NCI-H146 treated with DMSO at 0.1 percent for 48 hours (cell line): Measurements from ENCODE around the gene TTC21A.

Experiments used
- DNase-seq: peaks from one replicate; lab custom pipeline; 2025; ENCODE audit not compliant: unreplicated experiment; lab: John Stamatoyannopoulos, UW

TTC21A gene

GRCh38 chr3:39135170-39135805 is 27.8 kb downstream of the TTC21A start:
- no peak for DNase-seq

GRCh38 chr3:39136533-39137434 is 29.3 kb downstream of the TTC21A start:
- no peak for DNase-seq

DNA sequence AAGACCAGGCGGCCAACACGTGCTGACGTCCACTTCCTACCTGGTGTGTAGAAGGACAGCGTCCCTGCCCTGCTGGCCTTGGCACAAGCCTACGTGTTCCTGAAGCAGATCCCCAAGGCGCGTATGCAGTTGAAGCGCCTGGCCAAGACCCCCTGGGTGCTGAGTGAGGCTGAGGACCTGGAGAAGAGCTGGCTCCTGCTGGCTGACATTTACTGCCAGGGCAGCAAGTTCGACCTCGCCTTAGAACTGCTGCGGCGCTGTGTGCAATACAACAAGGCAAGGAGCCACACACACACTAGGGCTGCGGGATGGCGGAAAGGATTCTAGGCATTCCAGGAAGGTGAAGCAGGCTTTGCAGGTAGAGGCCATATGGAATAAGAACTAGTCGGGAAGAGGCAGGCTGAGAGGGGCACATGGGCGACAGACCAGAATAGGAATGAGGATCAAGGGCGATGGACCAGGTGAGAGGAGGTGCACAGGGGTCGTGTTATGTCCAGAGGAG is 30.0 kb downstream of the TTC21A start:
- DNase-seq, result no peak

DNA sequence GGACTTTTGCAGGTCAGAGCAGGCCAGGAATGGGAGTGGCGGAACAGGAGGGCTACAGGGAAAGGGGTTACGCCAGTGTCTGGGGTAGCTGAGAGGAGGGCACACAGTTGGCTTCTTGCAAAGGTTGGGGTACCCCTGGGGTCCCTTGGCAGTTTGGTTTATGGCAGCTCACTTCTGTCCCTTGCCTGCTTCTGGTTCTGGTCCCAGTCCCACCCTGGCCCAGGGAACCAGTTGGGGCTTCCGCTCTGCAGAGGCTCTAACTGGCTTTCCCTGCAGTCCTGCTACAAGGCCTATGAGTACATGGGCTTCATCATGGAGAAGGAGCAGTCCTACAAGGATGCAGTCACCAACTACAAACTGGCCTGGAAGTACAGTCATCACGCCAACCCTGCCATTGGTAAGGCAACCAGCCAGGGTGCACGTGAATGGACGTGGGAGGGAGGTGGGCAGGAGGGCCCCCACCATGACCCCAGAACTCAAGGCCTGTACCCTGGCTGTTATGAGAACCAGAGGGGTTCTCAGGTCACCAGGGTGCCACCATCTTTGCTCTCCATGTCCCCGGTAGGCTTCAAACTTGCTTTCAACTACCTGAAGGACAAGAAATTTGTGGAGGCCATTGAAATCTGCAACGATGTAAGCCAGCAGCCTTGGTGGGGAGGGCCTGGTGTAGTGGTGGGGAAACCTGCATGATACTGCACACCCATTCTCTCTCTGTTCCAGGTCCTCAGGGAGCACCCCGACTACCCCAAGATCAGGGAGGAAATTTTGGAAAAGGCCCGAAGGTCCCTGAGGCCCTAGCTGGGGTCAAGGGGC is 30.7 kb downstream of the TTC21A start:
- DNase-seq, result no peak

DNA sequence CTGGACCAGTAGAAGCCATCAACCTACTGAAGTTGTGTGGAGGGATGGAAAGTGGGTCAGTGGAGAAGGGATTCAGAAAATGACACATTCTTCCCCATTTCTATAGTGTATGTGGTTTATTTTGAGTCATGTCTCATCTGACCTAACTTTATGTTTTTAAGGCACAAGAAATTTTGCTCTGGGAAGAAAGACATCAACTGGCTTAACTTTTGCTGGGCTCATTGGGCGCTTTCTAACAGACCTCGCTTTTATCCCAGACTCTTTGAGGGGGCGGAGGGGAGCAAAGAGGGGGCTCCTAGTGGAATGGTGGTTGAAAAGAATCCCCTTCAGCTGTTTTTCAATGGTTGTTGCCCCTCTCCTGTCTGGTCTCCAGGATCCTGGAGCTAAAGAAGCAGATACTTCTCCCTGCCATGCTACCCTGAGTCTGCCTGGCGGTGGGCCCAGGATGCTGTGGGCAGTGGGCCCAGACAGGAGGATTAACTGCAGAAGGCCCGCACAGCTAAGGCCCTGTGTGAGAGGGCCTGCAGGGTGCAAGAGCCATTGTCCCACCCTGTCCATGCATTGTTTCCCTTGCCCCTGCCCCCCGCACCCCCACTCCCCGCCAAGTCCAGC is 31.4 kb downstream of the TTC21A start:
- DNase-seq, result no peak

DNA sequence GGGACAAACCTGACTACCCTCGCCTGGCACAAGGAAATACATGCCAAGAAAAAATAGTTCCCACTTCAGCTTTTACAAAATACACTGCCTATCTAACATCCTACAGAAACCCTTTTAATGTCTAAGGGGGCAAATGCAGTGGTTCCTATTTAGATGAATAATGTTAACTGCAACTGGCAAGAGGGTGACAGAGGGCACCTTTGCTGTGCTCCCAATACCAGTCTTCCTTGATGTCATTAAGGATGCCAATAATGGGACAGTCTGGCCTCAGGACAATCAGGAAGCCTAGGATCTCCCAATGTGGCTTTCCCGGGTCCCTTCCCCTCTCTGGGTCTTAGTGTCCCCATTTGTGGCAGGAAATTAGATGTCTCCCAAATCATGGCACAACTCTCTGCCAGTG is 32.0 kb downstream of the TTC21A start:
- DNase-seq, result no peak

DNA sequence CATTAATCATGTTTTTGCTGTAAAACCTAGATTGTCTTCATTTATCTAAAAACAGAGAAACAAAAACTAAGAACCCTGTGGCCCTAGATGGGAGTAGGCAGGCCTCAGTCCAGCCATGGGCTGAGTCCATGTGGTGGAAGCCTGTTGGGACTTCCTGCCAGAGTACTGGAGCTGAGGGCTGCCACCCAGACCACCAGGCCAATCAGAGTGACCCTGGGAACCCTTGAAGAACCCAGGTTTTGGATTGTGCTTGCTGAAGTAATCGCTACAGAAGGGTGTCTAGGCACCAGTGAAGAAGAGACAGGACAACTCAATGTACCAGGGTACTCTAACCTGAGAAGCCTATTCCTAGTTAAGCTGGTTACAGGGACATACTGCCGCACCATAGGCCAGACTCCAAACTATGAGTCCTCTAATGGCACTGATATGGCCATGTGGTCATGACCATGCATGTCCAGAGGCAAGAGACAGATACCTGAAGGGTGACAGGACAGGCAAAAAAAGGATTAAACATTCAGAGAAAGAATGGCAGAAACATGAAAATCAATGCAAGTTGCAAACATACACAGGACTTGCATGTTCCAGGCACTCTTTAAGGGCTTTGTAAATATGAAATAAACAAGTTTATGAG is 33.0 kb downstream of the TTC21A start:
- DNase-seq, result no peak

DNA sequence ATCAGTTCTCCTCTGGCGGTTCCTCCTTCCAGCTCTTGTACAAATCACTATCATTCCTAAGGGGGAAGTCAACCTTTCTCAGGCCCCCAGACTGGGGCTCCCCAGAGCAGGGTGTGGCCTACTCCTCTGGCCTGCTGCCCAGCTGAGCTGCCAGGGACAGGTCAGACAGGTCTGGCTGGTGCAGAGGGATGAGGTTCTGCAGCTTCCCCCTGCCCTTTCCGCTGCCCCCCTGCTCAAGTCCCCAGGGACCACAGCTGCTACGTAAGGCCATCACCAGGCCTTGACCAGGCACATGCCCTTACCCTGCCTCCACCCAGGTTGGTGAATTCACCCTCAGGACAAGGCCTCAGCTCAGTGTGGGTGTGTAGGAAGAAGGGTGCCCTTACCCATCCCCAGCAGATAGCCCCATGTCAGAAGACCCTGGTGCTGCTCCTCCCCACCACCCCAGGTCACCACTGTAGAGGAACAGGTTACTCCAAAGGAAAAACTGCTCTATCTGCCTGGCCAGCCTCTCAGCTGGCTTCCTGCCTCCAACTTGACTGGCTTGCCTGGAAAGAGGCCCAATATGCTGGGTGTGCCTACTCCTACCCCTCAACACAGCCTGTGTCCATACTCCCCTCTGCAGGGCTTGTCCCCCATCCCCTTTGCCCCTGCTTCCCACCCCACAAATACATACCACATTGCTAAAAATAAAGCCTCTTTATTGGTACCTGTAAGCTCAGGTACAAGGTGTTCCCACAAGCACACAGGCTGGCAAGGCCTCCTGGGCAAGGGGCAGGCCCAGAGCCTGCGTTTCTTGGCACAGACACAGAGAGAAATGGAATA is 33.9 kb downstream of the TTC21A start:
- no peak for DNase-seq

DNA sequence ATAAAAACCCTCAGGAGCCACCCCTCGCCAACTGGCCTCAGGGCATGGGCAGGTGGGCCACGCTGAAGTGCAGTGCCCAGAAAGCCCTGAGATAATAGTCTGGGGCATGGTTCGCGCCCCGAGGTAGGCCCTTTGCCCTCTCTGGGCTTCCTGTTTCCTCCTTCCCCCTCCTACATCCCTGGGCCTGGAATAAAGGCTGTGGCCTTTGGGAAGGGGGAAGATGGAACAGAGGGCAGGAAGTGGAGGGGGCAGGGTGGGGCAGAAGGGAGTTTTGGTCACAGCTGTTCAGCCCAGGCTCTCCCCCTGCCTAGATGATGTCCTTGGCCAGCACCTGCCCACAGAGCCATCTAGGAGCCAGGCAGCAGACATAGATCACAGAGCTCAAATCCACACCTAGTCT is 34.6 kb downstream of the TTC21A start:
- DNase-seq, result peak; percentile 26

GRCh38 chr3:39143051-39143885 is 35.8 kb downstream of the TTC21A start:
- no peak for DNase-seq

- no peak for DNase-seq
These were observed 36.7 kb downstream of the TTC21A start for GRCh38 chr3:39144095-39144747.

GRCh38 chr3:39144748-39145380 is 37.4 kb downstream of the TTC21A start:
- no peak for DNase-seq

GRCh38 chr3:39146083-39146501 is 38.6 kb downstream of the TTC21A start:
- DNase-seq, result no peak

DNA sequence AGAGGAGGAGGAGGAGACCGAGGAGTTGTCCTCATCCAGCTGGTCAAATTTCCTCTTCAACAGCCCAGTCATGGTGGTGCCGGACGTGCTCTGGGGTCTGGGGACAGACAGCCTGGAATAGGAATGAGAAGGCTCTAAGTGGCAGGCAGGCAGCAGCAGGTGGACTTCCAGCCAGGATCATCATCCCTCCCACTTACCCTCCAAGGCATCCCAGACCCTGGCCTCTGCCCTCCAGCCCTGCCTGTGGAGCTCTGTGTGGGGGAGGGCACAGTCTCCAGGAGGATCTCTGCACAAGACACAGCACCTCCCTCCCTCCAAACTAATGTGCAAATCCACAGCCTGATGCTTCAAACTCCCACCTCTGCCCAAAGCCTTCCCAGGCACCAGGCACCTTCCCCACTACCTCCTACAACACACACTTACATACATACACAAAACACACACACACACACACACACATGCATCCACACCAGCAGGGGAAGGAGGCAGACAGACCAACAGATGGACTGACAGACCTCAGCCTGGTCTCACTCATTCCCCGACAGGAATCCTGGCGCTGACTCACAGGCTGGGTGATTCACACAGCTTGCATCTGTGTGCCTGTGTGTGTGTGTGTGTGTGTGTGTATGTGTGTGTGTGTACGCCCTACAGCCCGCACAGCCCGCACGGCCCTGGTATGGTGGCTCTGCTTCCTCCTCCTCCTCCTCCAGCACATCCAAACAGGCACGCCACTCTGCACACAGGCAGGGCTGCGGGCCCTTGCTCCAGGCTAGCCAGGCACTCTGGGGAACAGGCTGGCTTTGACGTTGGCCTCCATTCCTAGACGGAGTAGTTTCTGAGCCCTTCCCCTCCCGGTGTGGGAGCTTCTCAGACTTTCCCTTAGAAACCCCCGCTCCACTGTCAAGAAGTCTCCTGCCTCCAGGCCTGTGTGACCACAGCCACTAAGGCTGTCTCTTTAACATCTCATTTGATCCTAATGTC is 39.4 kb downstream of the TTC21A start:
- DNase-seq, result no peak

DNA sequence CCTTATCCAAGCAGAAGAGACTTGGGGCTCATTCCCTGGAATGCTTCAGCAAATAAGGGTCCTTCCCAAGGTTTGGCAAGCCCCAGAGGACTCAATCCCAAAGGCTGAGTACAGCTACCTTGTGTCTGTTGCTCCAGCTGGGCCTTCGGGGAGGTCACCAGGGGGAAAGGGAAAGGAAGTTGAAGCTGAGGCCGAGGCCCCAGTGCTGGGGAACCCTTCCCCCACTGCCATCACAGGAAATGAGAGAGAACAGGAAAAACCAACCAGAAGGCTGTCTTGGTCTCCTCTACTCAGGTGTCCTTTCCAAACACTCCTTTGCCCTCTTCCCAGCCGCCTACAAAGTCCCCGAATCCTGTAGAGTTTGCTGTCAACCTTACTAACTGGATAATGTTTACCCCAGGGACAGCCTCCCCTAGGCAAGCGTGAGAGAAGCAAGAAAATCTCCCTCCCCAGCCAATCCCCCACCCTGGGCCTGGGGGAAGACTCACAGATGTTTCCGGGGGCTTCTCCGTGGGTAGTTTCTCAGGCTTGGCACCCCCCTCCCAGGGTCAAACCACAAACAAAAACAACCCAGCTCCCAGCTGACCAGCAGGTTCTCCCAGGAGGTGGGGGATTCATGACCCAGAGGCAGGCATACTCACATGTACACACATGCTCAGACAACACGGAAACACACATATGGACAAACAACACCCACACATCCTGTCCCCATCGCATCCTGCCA is 40.4 kb downstream of the TTC21A start:
- no peak for DNase-seq
